Panc1 (cell line): Measurements from ENCODE around the gene LSM12. TPM values are rescaled to one million over a fixed set of nuclear protein-coding genes. Genes with fewer than 3 reads are reported as not detected.

Experiments used
- ATAC-seq: fragments of 200-7000 bp; cut with Tn5 transposase; 2 replicates; pipeline ENCODE4 v1.9.1; 2020; ENCODE audit warnings: mild to moderate bottlenecking, moderate library complexity
- BruUV-seq: library from RNA; stranded (reverse); fragments of 400-500 nt; replicated peaks from 2 replicates; lab custom pipeline; 2021; lab: Mats Ljungman, UMichigan
- CTCF ChIA-PET: fragments of 300-600 bp; sonication (Branson Sonifier 250); formaldehyde crosslinking; loops from one replicate; lab custom pipeline; 2022; ENCODE audit warnings: antibody characterized with exemption; lab: Charles Lee
- POLR2A ChIA-PET: fragments of 300-600 bp; sonication (Branson Sonifier 250); formaldehyde crosslinking; loops from one replicate; lab custom pipeline; 2022; ENCODE audit warnings: antibody characterized with exemption; lab: Charles Lee
- DNase-seq: peaks from one replicate; pipeline ENCODE4 v3.0.0-alpha.2; 2010; ENCODE audit warnings: low read depth, low spot score
- H3K27ac ChIP-seq: 2 replicates; pipeline ENCODE4 v1.5.1; 2011; ENCODE audit warnings: mild to moderate bottlenecking, low read length, inconsistent platforms
- H3K27me3 ChIP-seq: fragments of 200-500 bp; sonication (Bioruptor generic); 2 replicates; pipeline ENCODE4 v1.6.0; 2014; ENCODE audit warnings: low read length, inconsistent platforms; ENCODE audit not compliant: control insufficient read depth, insufficient read depth
- H3K36me3 ChIP-seq: fragments of 200-500 bp; sonication (Bioruptor generic); 2 replicates; pipeline ENCODE4 v1.5.1; 2014; ENCODE audit warnings: inconsistent platforms, mild to moderate bottlenecking, low read length, moderate library complexity; ENCODE audit not compliant: control insufficient read depth, insufficient read depth
- H3K4me1 ChIP-seq: 2 replicates; pipeline ENCODE4 v1.5.1; 2011; ENCODE audit warnings: inconsistent platforms, mild to moderate bottlenecking, low read length, moderate library complexity; ENCODE audit not compliant: control insufficient read depth, insufficient read depth
- H3K4me3 ChIP-seq, 2 experiments: 2 replicates each; pipeline ENCODE4 v1.5.1; 2011 to 2012; ENCODE audit warnings: low read depth in 2 of 2, low read length in 2 of 2, mild to moderate bottlenecking in 2 of 2, inconsistent platforms in 1 of 2, moderate library complexity in 1 of 2
- H3K9me3 ChIP-seq: fragments of 200-500 bp; sonication (Bioruptor generic); 2 replicates; pipeline ENCODE4 v1.5.1; 2014; ENCODE audit warnings: low read depth, mild to moderate bottlenecking, inconsistent platforms, low read length, moderate library complexity; ENCODE audit not compliant: control insufficient read depth, insufficient read depth
- CTCF ChIP-seq: fragments of 450-650 bp; IDR thresholded peaks from 2 replicates; pipeline ENCODE4 v1.5.1; 2017; ENCODE audit warnings: mild to moderate bottlenecking
- POLR2AphosphoS5 ChIP-seq: IDR thresholded peaks from 2 replicates; pipeline ENCODE4 v1.6.1; 2012; ENCODE audit warnings: mild to moderate bottlenecking, low read depth, low read length, moderate library complexity
- in situ Hi-C: cut with HindIII; loops from 2 replicates; pipeline ENCODE4 v1.10.0; 2016; ENCODE audit warnings: low sequenced_read_pairs, low pct_unique_long_range_greater_than_20kb
- intact Hi-C: fragments of 100-400 bp; cut with micrococcal nuclease; formaldehyde crosslinking; loops from one replicate; pipeline ENCODE4 v1.10.0; 2022; ENCODE audit not compliant: unreplicated experiment
- total RNA-seq: library from RNA; stranded (reverse); gene quantifications from one replicate; pipeline ENCODE4 v1.2.1, GENCODE V29; 2021; ENCODE audit not compliant: unreplicated experiment

Gene LSM12
- total RNA-seq, 1 experiment from 2014 or later = 73.0 TPM

DNA sequence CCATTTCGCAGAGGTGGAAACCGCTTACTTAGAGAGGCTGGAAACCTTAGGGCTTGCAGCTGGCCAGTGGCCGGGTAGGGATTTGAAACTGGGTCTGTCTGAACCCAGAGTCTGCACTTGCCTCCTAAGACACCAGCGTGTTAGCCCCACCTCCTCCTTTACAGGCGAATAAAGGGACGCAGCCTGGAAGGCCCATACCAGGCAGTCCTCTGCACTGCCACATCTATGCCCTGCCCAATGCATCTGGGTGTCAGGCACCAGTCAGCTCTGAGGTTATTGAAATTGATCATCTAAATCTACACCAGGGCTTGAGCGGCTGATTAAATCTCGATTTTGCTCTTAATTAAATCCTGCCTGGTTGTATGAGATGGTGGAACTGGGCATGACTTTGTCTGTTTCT is 82.0 kb downstream of the LSM12 start:
- ChIA-PET CTCF (no interaction called here), POLR2A (no interaction called here)
- Histone ChIP-seq H3K4me3 (peak overlapping the region; percentile 41 to 50), H3K27me3 (no peaks in the 10 kb centered on the region), H3K4me1 (peaks cover 3% of the 10 kb centered on the region), H3K36me3 (no peaks in the 10 kb centered on the region), H3K9me3 (no peaks in the 10 kb centered on the region), H3K27ac (no peak overlapping the region)
- DNase-seq (no peak), ATAC-seq (peak; percentile 68; the same call in 1 of the 2 replicates)
- TF ChIP-seq CTCF (no peak), POLR2AphosphoS5 (no peak)
- in situ Hi-C loops = no loop called here
- BruUV-seq = no TSS peak
- intact Hi-C loops = no loop called here

Other genes starting within 250 kb of the LSM12 start
- 7.1 TPM for gene MPP3, start 233.5 kb downstream of the LSM12 start, total RNA-seq
- not detected for gene CD300LG, start 219.5 kb downstream of the LSM12 start, total RNA-seq
- 3.5 TPM for gene MPP2, start 159.1 kb downstream of the LSM12 start, total RNA-seq
- not detected for gene PPY, start 124.2 kb downstream of the LSM12 start, total RNA-seq
- not detected for gene PYY, start 112.7 kb downstream of the LSM12 start, total RNA-seq
- 2.7 TPM for gene NAGS, start 62.0 kb downstream of the LSM12 start, total RNA-seq
- gene TMEM101, start 51.7 kb downstream of the LSM12 start, total RNA-seq = 32.8 TPM
- gene G6PC3, start 4.1 kb upstream of the LSM12 start, total RNA-seq = 42.7 TPM
- gene HDAC5, start 57.0 kb upstream of the LSM12 start, total RNA-seq = 11.5 TPM
- gene HROB, start 75.3 kb upstream of the LSM12 start, total RNA-seq = 7.8 TPM
- not detected for gene ASB16, start 104.0 kb upstream of the LSM12 start, total RNA-seq
- 30.7 TPM for gene TMUB2, start 120.3 kb upstream of the LSM12 start, total RNA-seq
- 69.8 TPM for gene ATXN7L3, start 133.2 kb upstream of the LSM12 start, total RNA-seq
- 116 TPM for gene UBTF, start 153.0 kb upstream of the LSM12 start, total RNA-seq
- gene SLC4A1, start 201.5 kb upstream of the LSM12 start, total RNA-seq = not detected
- gene RUNDC3A, start 241.9 kb upstream of the LSM12 start, total RNA-seq = 3.6 TPM